GM12878 (cell line): ENCODE results near the gene AGBL3. TPM values are rescaled to one million over a fixed set of nuclear protein-coding genes. Genes with fewer than 3 reads are reported as not detected.
A peak's percentile ranks its signal among the peaks of the same experiment; 100 is the strongest.

ENCODE experiments used
- ATAC-seq: fragments of 200-7000 bp; cut with Tn5 transposase; 3 replicates; pipeline ENCODE4 v1.9.1; 2020; ENCODE audit warnings: mild to moderate bottlenecking, moderate library complexity
- BruUV-seq: library from RNA; stranded (reverse); fragments of 400-500 nt; replicated peaks from 2 replicates; lab custom pipeline; 2021; lab: Mats Ljungman, UMichigan
- CTCF ChIA-PET: fragments of 300-600 bp; sonication (Branson Sonifier 250); formaldehyde crosslinking; extraction: SDS; loops from one replicate; lab custom pipeline; 2021; ENCODE audit warnings: inconsistent platforms; lab: Yijun Ruan, JAX
- POLR2A ChIA-PET: fragments of 350-600 bp; formaldehyde crosslinking; extraction: SDS; loops from one replicate; lab custom pipeline; 2021; ENCODE audit warnings: inconsistent platforms; lab: Charles Lee
- RAD21 ChIA-PET: fragments of 300-600 bp; sonication (Branson Sonifier 250); formaldehyde crosslinking; loops from one replicate; lab custom pipeline; 2023; ENCODE audit warnings: antibody characterized with exemption; ENCODE audit not compliant: unreplicated experiment; lab: Charles Lee
- SMC1A ChIA-PET: fragments of 300-600 bp; sonication (Branson Sonifier 250); formaldehyde crosslinking; loops from one replicate; lab custom pipeline; 2023; ENCODE audit not compliant: unreplicated experiment, uncharacterized antibody; lab: Charles Lee
- DNase-seq: peaks from one replicate; pipeline ENCODE4 v3.0.0-alpha.2; 2011; ENCODE audit warnings: low read depth, low spot score
- FAIRE-seq: peaks from 3 replicates; lab custom pipeline; 2011; peaks lifted over from hg19 to GRCh38; lab: Jason Lieb, UNC
- H2AFZ ChIP-seq: 2 replicates; pipeline ENCODE4 v1.6.0; 2011; ENCODE audit warnings: low read depth, low read length, control low read depth; ENCODE audit not compliant: control insufficient read depth
- H3K27ac ChIP-seq: 2 replicates; pipeline ENCODE4 v1.5.1; 2011; ENCODE audit warnings: control low read depth; ENCODE audit not compliant: control insufficient read depth, insufficient read depth
- H3K27me3 ChIP-seq, 2 experiments: replicated peaks in 1 of 2; 2 replicates each; pipeline versions ENCODE4 v1.6.0 to v1.6.1; 2011; ENCODE audit warnings: low read length in 1 of 2; ENCODE audit not compliant: control insufficient read depth in 2 of 2, insufficient read depth in 2 of 2
- H3K36me3 ChIP-seq, 2 experiments: 2 replicates each; pipeline ENCODE4 v1.5.1; 2011; ENCODE audit warnings: low read length in 1 of 2; ENCODE audit not compliant: control insufficient read depth in 2 of 2, insufficient read depth in 2 of 2
- H3K4me1 ChIP-seq: 2 replicates; pipeline ENCODE4 v1.6.1; 2011; ENCODE audit warnings: mild to moderate bottlenecking, low read length, moderate library complexity, mixed read lengths; ENCODE audit not compliant: control insufficient read depth, insufficient read depth
- H3K4me2 ChIP-seq: 2 replicates; pipeline ENCODE4 v1.6.0; 2011; ENCODE audit warnings: control low read depth; ENCODE audit not compliant: control insufficient read depth, insufficient read depth
- H3K4me3 ChIP-seq: fragments of 200-600 bp; sonication (generic); 2 replicates; pipeline ENCODE4 v1.5.1; 2016
- H3K79me2 ChIP-seq: 2 replicates; pipeline ENCODE4 v1.6.0; 2011; ENCODE audit warnings: low read length; ENCODE audit not compliant: control insufficient read depth, insufficient read depth
- H3K9ac ChIP-seq: 2 replicates; pipeline ENCODE4 v1.8.0; 2011; ENCODE audit warnings: low read length, control low read depth, mixed read lengths; ENCODE audit not compliant: control insufficient read depth, insufficient read depth
- H3K9me3 ChIP-seq: replicated peaks from 3 replicates; pipeline ENCODE4 v1.5.1; 2011; ENCODE audit warnings: mild to moderate bottlenecking, low read length; ENCODE audit not compliant: control insufficient read depth, insufficient read depth
- H4K20me1 ChIP-seq: 2 replicates; pipeline ENCODE4 v1.6.0; 2011; ENCODE audit not compliant: control insufficient read depth, insufficient read depth
- ATF7 ChIP-seq: fragments of 450-650 bp; IDR thresholded peaks from 2 replicates; pipeline ENCODE4 v1.6.1; 2016; ENCODE audit warnings: low read depth, mild to moderate bottlenecking
- CUX1 ChIP-seq: IDR thresholded peaks from 2 replicates; pipeline ENCODE4 v1.6.1; 2012; ENCODE audit warnings: improper control_type of control experiment, low read depth, low read length; ENCODE audit not compliant: insufficient replicate concordance
- EP300 ChIP-seq, 2 experiments: fragments of 150-350 bp in 1 of 2; IDR thresholded peaks; 2 replicates each; pipeline ENCODE4 v1.6.1; 2011 to 2012; ENCODE audit warnings: low read depth in 2 of 2, low read length in 2 of 2, borderline replicate concordance in 1 of 2, improper control_type of control experiment in 1 of 2, inconsistent platforms in 1 of 2; ENCODE audit not compliant: control insufficient read depth in 1 of 2
- MLLT1 ChIP-seq: fragments of 450-650 bp; IDR thresholded peaks from 2 replicates; pipeline ENCODE4 v1.6.1; 2016; ENCODE audit warnings: mild to moderate bottlenecking
- MTA2 ChIP-seq: fragments of 450-650 bp; IDR thresholded peaks from 2 replicates; pipeline ENCODE4 v1.6.1; 2016; ENCODE audit warnings: low read depth, mild to moderate bottlenecking, moderate library complexity
- WGBS: methylation state at CpG from one replicate; pipeline ENCODE4 v1.1.6; 2016; ENCODE audit warnings: low lambda C conversion rate; ENCODE audit not compliant: insufficient replicate concordance, insufficient coverage; ENCODE audit errors: missing lambda C conversion rate; 5-methylcytosine and 5-hydroxymethylcytosine counted together
- in situ Hi-C: fragments of 300-500 bp; cut with MboI; formaldehyde crosslinking; loops from 9 replicates; pipeline ENCODE4 v1.14.3; 2018; ENCODE audit warnings: mixed read lengths
- intact Hi-C: fragments of 100-400 bp; cut with micrococcal nuclease; formaldehyde crosslinking; loops from one replicate; pipeline ENCODE4 v1.14.2; 2022; ENCODE audit not compliant: unreplicated experiment
- polyA plus RNA-seq, 11 experiments: library from polyadenylated mRNA; depleted of rRNA in 4 of 11; unstranded in 6 of 11; stranded (reverse) in 5 of 11; fragments of >200 nt; fragmentation: Nextera tagmentation in 4 of 11; fragmentation: Illumina TruSeq in 1 of 11; extraction: Ambion mirVana in 4 of 11; extraction: Trizol in 1 of 11; gene quantifications; 1 replicate in 1 of 11; 2 replicates in 10 of 11; pipeline versions ENCODE4 v1.2.1 to v1.2.3, GENCODE V29; 2011 to 2016; ENCODE audit warnings: inconsistent platforms in 2 of 11, missing spikeins in 2 of 11, low read depth in 1 of 11
- total RNA-seq, 4 experiments: library from RNA; depleted of rRNA in 3 of 4; stranded (reverse); fragments of >200 nt in 3 of 4; fragmentation: Illumina TruSeq in 1 of 4; extraction: Trizol in 1 of 4; gene quantifications; 2 replicates each; pipeline versions ENCODE4 v1.2.1 to v1.2.3, GENCODE V29; 2013 to 2021

The AGBL3 gene
- total and polyA plus RNA-seq, 10 of the 15 experiments (the other 5 are each of a cell fraction or from before 2014, with no cell fraction given), result 0.82 to 12.4 (median 3.7) TPM

GRCh38 chr7:134942690-134943466 lies 43.4 kb upstream of the AGBL3 start:
- CTCF ChIA-PET, result interaction anchor here (0.6 to 9.4 kb wide), 36 partner anchors 9 to 510 kb away, joined by 3 to 168 read pairs (median 5); partner anchors contain the start of genes AGBL3 and CYREN
- intact Hi-C loops, result loop anchor here (1.0 to 10.0 kb wide), 5 partner anchors 61 to 428 kb away; no protein-coding TSS in a partner anchor

More at GRCh38 chr7:134942690-134943466, 43.4 kb upstream of the AGBL3 start:
- ChIA-PET RAD21 (interaction anchor here (0.6 to 6.4 kb wide), 42 partner anchors 8 to 510 kb away, joined by 3 to 112 read pairs (median 4); partner anchors contain the start of genes AGBL3, CYREN and TMEM140), SMC1A (interaction anchor here (0.6 to 4.5 kb wide), 44 partner anchors 8 to 510 kb away, joined by 3 to 60 read pairs (median 5); partner anchors contain the start of genes AGBL3, BPGM and CYREN), POLR2A (interaction anchor here (0.6 to 1.3 kb wide), 7 partner anchors 9 to 536 kb away, joined by 3 to 6 read pairs (median 4); partner anchors contain the start of gene AGBL3)
- Histone ChIP-seq H3K4me2 (no peak overlapping the region), H2AFZ (no peak overlapping the region), H3K4me3 (no peak overlapping the region), H4K20me1 (no peaks in the 10 kb centered on the region), H3K4me1 (no peaks in the 10 kb centered on the region), H3K9ac (no peak overlapping the region), H3K27me3 (no peaks in the 10 kb centered on the region), H3K27ac (no peak overlapping the region), H3K9me3 (no peaks in the 10 kb centered on the region), H3K36me3 (no peaks in the 10 kb centered on the region), H3K79me2 (no peaks in the 10 kb centered on the region)
- TF ChIP-seq EP300 (IDR thresholded peaks at IDR 0.05; ENCODE audit: borderline replicate concordance in 1 of 2, control insufficient read depth in 1 of 2, low read depth in 2 of 2, low read length in 2 of 2) (peak in 1 of 2 experiments; percentile 16; a peak in 1 of 4 replicates), MLLT1 (0 out of 2 replicates have a peak, but pooled peaks have one; percentile 25), MTA2 (peak; percentile 35; the same call in 1 of the 2 replicates), ATF7 (peak; percentile 20; the same call in 1 of the 2 replicates), CUX1 (no peak)
- peak; percentile 29; the same call in 2 of the 3 replicates for ATAC-seq
- 62% methylated on average over 9 of the region's 9 CpGs for WGBS
- FAIRE-seq, result no peak
- BruUV-seq, result no TSS peak
- DNase-seq, result no peak
- in situ Hi-C loops, result no loop called here
